C4-2B (cell line): Measurements from ENCODE around the gene IGSF23.

Source experiments
- H3K27ac ChIP-seq: fragments of 450-650 bp; 2 replicates; pipeline ENCODE4 v1.5.1; 2017
- ZFX ChIP-seq: fragments of 450-650 bp; IDR thresholded peaks from 2 replicates; pipeline ENCODE4 v1.6.1; 2017
- TF ChIP-seq, protein P1 (sequence below): fragments of 450-650 bp; conservative IDR thresholded peaks from 2 replicates; pipeline ENCODE4 v1.5.1; 2017; ENCODE audit warnings: mild to moderate bottlenecking

The IGSF23 gene

DNA sequence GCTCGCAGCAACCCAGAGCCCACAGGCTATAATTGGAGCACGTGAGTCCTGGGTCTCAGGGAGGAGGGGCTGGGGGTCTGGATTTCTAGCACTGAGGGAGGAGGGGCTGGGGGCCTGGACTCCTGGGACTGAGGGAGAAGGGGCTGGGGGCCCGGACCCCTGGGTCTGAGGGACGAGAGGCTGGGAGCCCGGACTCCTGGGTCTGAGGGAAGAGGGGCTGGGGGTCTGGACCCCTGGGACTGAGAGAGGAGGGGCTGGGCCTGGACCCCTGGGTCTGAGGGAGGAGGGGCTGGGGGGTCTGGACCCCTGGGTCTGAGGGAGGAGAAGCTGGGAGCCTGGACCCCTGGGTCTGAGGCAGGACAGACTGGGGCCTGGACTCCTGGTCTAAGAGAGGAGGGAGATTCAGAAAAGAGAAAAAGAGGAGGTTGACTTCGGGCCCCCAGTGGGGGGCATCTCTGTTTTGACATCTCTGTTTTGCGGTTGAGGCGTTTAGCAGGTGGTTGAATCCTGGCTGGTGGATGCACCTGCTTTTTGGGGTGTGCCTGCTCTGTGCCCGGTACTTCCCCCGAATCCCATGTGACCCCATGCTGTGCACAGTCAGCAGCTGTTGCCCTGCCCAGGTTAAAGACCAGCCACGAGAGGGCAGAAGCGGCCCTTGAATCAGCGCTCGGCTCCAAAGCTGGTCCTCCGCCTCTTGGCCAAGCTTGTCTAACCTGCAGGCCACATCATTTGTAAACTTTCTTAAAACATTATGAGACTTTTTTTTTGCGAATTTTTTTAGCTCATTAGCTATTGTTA, 40.8 kb downstream of the IGSF23 start:
- TF ChIP-seq, protein P1, sequence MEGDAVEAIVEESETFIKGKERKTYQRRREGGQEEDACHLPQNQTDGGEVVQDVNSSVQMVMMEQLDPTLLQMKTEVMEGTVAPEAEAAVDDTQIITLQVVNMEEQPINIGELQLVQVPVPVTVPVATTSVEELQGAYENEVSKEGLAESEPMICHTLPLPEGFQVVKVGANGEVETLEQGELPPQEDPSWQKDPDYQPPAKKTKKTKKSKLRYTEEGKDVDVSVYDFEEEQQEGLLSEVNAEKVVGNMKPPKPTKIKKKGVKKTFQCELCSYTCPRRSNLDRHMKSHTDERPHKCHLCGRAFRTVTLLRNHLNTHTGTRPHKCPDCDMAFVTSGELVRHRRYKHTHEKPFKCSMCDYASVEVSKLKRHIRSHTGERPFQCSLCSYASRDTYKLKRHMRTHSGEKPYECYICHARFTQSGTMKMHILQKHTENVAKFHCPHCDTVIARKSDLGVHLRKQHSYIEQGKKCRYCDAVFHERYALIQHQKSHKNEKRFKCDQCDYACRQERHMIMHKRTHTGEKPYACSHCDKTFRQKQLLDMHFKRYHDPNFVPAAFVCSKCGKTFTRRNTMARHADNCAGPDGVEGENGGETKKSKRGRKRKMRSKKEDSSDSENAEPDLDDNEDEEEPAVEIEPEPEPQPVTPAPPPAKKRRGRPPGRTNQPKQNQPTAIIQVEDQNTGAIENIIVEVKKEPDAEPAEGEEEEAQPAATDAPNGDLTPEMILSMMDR = no peak
- no peak for TF ChIP-seq ZFX
- H3K27ac ChIP-seq = no peak overlapping the region

DNA sequence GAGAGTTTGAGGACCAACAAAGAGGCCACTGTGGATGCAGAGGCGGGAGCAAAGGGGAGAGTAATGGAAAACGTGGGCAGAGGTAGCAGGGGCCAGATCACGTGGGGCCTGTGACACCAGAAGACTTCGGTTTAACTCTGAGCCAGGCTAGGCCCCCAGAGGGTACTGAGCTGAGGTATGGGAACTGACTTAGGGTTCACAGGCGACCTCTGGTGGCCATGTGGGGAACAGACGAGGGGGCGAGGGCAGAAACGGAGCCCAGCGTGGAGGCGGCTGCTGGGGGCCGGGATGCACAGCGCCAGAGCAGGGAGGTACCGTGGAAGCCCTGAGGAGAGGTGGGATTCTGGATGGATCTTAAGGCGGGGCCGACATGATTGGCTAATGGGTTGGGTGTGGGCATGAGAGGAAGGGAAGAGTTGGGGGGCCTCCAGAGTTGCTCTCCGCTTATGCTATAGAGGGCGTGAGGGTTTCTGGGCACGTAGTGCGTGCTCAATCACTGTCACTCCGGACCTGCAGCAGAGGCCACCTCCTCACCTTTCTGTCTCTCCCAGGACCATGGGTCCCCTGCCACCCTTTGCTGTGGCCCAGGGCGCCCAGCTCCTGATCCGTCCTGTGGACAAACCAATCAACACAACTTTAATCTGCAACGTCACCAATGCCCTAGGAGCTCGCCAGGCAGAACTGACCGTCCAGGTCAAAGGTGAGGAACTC, 44.0 kb downstream of the IGSF23 start:
- H3K27ac ChIP-seq = no peak overlapping the region
- no peak for TF ChIP-seq ZFX
- TF ChIP-seq, protein P1 = peak; percentile 73

DNA sequence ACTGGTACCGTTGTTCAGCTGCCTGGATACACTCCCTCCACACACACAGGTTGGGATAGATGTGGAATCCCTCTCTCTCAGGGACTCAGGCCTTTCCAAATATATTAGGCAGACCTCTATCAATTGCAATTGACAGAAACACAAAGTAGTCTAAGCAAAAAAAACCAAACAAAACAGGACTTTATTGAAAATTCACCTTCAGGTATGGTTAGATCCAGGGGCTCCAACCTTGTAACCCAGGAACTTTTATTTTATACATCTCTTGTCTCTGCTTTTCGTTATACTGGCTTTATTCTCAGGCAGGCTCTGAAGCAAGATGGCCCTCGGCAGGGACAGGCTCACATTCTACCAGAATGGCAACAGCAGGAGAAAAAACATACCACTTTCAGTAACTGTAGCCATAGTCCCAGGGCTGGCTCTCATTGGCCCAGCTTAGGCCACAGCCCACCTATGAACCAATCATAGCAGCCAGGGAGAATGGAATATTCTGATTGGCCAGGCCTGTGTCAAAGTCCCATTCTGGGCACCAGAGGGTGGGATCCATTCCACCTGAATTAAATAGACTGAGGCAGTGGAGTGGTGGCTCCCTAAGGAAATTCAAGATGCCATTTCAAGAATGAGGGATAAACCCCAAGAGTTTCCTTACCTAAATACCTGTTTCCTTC, 44.8 kb downstream of the IGSF23 start:
- no peak overlapping the region for H3K27ac ChIP-seq
- no peak for TF ChIP-seq ZFX
- TF ChIP-seq, protein P1 = no peak

DNA sequence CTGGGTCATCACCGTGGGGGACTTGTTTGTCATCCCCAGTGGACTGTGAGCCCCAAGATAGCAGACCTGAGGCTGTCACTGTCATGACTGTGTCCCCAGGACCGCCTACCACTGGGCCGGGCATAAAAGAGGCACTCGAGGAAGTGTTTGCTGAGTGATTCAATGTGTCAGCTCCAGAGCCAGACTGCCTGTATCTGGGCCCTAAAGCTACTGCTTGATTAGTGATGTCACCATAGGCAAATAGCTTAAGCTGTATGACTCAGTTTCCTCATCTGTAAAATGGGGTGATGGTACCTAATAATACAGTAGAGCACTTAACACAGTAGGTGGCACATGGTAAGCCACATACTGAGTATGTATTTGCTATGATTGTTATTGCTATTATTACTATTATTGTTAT, 46.7 kb downstream of the IGSF23 start:
- no peak overlapping the region for H3K27ac ChIP-seq
- TF ChIP-seq ZFX = no peak
- TF ChIP-seq, protein P1 = no peak

DNA sequence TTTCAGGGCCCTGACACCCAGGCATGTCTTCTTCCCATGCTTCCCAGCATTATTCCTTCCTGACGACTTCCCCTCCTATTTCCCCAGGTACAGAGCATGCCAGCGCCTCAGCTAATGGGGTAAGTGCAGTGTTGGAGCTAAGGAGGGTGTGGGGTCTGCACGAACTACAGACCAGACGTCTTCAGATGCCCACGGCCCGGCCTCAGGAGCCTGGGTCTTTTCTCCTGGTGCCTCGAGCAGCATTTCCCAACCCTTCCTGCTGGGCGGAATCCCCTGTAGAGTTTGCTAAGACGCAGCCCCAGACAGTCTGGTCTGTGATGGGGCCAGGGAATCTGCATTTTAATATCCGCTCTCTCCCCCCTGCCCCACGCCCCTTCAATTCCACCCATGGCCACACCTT, 47.8 kb downstream of the IGSF23 start:
- no peak for TF ChIP-seq ZFX
- no peak overlapping the region for H3K27ac ChIP-seq

DNA sequence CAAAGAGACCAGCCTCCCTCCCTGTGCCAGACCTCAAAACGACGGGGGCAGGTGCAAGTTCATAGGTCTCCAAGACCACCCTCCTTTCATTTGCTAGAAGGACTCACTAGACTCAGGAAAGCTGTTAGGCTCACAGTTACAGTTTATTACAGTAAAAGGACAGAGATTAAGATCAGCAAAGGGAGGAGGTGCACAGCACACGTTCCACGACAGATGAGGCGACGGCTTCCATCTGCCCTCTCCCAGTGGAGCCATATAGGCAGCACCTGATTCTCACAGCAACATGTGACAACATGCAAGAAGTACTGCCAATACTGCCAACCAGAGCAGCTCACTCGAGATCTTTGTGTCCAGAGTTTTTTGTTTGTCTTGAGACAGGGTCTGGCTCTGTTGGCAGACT, 48.5 kb downstream of the IGSF23 start:
- no peak for TF ChIP-seq ZFX
- TF ChIP-seq, protein P1 = no peak
- H3K27ac ChIP-seq = no peak overlapping the region

DNA sequence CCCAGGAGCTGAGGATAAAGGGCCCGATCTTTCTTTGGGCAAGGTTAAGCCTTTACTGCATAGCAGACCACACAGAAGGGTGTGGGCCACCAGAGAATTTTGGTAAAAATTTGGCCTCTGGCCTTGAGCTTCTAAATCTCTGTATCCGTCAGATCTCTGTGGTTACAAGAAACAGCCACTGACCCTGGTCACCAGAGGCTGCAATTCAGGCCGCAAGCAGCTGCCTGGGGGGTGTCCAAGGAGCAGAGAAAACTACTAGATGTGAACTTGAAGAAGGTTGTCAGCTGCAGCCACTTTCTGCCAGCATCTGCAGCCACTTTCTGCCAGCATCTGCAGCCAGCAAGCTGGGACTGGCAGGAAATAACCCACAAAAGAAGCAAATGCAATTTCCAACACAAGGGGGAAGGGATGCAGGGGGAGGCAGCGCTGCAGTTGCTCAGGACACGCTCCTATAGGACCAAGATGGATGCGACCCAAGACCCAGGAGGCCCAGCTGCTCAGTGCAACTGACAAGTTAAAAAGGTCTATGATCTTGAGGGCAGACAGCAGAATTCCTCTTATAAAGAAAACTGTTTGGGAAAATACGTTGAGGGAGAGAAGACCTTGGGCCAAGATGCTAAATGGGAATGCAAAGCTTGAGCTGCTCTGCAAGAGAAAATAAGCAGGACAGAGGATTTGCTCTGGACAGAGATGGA, 49.5 kb downstream of the IGSF23 start:
- TF ChIP-seq, protein P1 = no peak
- TF ChIP-seq ZFX = no peak
- no peak overlapping the region for H3K27ac ChIP-seq
